Neural cell (in vitro differentiated cells): ENCODE results near the gene KIRREL3. TPM values are rescaled to one million over a fixed set of nuclear protein-coding genes. Genes with fewer than 3 reads are reported as not detected.

Source experiments
- H2AFZ ChIP-seq: fragments of 200-600, 300-800 bp; sonication (generic), shearing (Covaris generic); 2 replicates; pipeline ENCODE4 v1.6.0; 2014; ENCODE audit warnings: low read depth, mild to moderate bottlenecking, antibody characterized with exemption, low read length, moderate library complexity
- H3F3A ChIP-seq: fragments of 200-600 bp; shearing (Covaris generic); 2 replicates; pipeline ENCODE4 v1.6.1; 2016; ENCODE audit warnings: mild to moderate bottlenecking, moderate library complexity, mixed read lengths, antibody characterized with exemption, low read length; ENCODE audit not compliant: insufficient read depth, poor library complexity, severe bottlenecking
- H3K27ac ChIP-seq: fragments of 200-600, 300-800 bp; sonication (generic), shearing (Covaris generic); 2 replicates; pipeline ENCODE4 v1.5.1; 2014; ENCODE audit warnings: mild to moderate bottlenecking, low read length, moderate library complexity
- H3K27me3 ChIP-seq: fragments of 300-800, 200-600 bp; sonication (generic), shearing (Covaris generic); 2 replicates; pipeline ENCODE4 v1.6.0; 2014; ENCODE audit warnings: mild to moderate bottlenecking, low read depth, low read length, moderate library complexity; ENCODE audit not compliant: insufficient read depth
- H3K36me3 ChIP-seq: fragments of 300-800, 200-600 bp; sonication (generic), shearing (Covaris generic); 2 replicates; pipeline ENCODE4 v1.5.1; 2014; ENCODE audit warnings: mild to moderate bottlenecking, antibody characterized with exemption, low read length, moderate library complexity; ENCODE audit not compliant: insufficient read depth
- H3K4me2 ChIP-seq: fragments of 300-800, 200-600 bp; sonication (generic), shearing (Covaris generic); 2 replicates; pipeline ENCODE4 v1.6.0; 2014; ENCODE audit warnings: mild to moderate bottlenecking, low read length
- H3K4me3 ChIP-seq: fragments of 300-800, 200-600 bp; sonication (generic), shearing (Covaris generic); 2 replicates; pipeline ENCODE4 v1.5.1; 2014; ENCODE audit warnings: mild to moderate bottlenecking, low read length, moderate library complexity
- H3K79me2 ChIP-seq: fragments of 200-600 bp; shearing (Covaris generic); replicated peaks from 2 replicates; pipeline ENCODE4 v1.6.0; 2014; ENCODE audit warnings: mild to moderate bottlenecking, low read length, moderate library complexity; ENCODE audit not compliant: insufficient read depth
- H3K9ac ChIP-seq: fragments of 300-800, 200-600 bp; sonication (generic), shearing (Covaris generic); 2 replicates; pipeline ENCODE4 v1.6.1; 2016; ENCODE audit warnings: mild to moderate bottlenecking, low read length, mixed read lengths
- H3K9me2 ChIP-seq: fragments of 200-600 bp; shearing (Covaris generic); 2 replicates; pipeline ENCODE4 v1.6.1; 2016; ENCODE audit warnings: mild to moderate bottlenecking, low read length, mixed read lengths; ENCODE audit not compliant: insufficient read depth
- H3K9me3 ChIP-seq: fragments of 200-600, 300-800 bp; sonication (generic), shearing (Covaris generic); 2 replicates; pipeline ENCODE4 v1.6.1; 2016; ENCODE audit warnings: mild to moderate bottlenecking, mixed run types, low read length, moderate library complexity, mixed read lengths
- H4K20me1 ChIP-seq: fragments of 200-600 bp; shearing (Covaris generic); 2 replicates; pipeline ENCODE4 v1.6.1; 2016; ENCODE audit warnings: mild to moderate bottlenecking, mixed run types; ENCODE audit not compliant: insufficient read depth
- CTCF ChIP-seq: fragments of 450-650 bp; IDR thresholded peaks from 2 replicates; pipeline ENCODE4 v1.5.1; 2014; ENCODE audit warnings: antibody characterized with exemption, mild to moderate bottlenecking, moderate library complexity; ENCODE audit not compliant: poor library complexity, severe bottlenecking
- EP300 ChIP-seq: fragments of 450-650 bp; conservative IDR thresholded peaks from 2 replicates; pipeline ENCODE4 v1.6.1; 2014; ENCODE audit warnings: antibody characterized with exemption, mild to moderate bottlenecking, moderate library complexity; ENCODE audit not compliant: poor library complexity, severe bottlenecking
- EZH2 ChIP-seq: fragments of 200-600, 300-800 bp; shearing (Covaris generic), sonication (generic); IDR thresholded peaks from 2 replicates; pipeline ENCODE4 v1.6.1; 2014; ENCODE audit warnings: antibody characterized with exemption, low read length, borderline replicate concordance, mild to moderate bottlenecking; ENCODE audit not compliant: insufficient read depth, poor library complexity, severe bottlenecking
- MXI1 ChIP-seq: fragments of 450-650 bp; conservative IDR thresholded peaks from 2 replicates; pipeline ENCODE4 v1.6.1; 2014; ENCODE audit warnings: antibody characterized with exemption, mild to moderate bottlenecking; ENCODE audit not compliant: poor library complexity, severe bottlenecking
- POLR2AphosphoS5 ChIP-seq: IDR thresholded peaks from 2 replicates; pipeline ENCODE4 v1.6.1; 2012
- RAD21 ChIP-seq: fragments of 450-650 bp; conservative IDR thresholded peaks from 2 replicates; pipeline ENCODE4 v1.6.1; 2014; ENCODE audit warnings: antibody characterized with exemption, mild to moderate bottlenecking, moderate library complexity
- REST ChIP-seq: IDR thresholded peaks from 2 replicates; pipeline ENCODE4 v1.6.1; 2012; ENCODE audit warnings: borderline replicate concordance
- SMC3 ChIP-seq: fragments of 450-650 bp; conservative IDR thresholded peaks from 2 replicates; pipeline ENCODE4 v1.6.1; 2014; ENCODE audit warnings: antibody characterized with exemption, mild to moderate bottlenecking, moderate library complexity; ENCODE audit not compliant: poor library complexity
- TAF1 ChIP-seq: IDR thresholded peaks from 2 replicates; pipeline ENCODE4 v1.6.1; 2012; ENCODE audit warnings: low read depth
- polyA plus RNA-seq: library from polyadenylated mRNA; depleted of rRNA; stranded (reverse); fragments of >200 nt; gene quantifications from 2 replicates; pipeline ENCODE4 v1.2.3, GENCODE V29; 2014

KIRREL3 gene
- polyA plus RNA-seq, 1 donor from 2014 or later = 23.8 TPM

- H2AFZ ChIP-seq = no peak overlapping the region
- H3K36me3 ChIP-seq = no peaks in the 10 kb centered on the region
- no peaks in the 10 kb centered on the region for H3K9me3 ChIP-seq
- H3K4me2 ChIP-seq = no peak overlapping the region
- no peaks in the 10 kb centered on the region for H3F3A ChIP-seq
- peaks cover 2% of the 10 kb centered on the region for H3K27me3 ChIP-seq
- H3K9me2 ChIP-seq = no peaks in the 10 kb centered on the region
- H4K20me1 ChIP-seq = no peaks in the 10 kb centered on the region
- H3K27ac ChIP-seq = no peak overlapping the region
- no peak overlapping the region for H3K9ac ChIP-seq
- TF ChIP-seq MXI1 = no peak
- TF ChIP-seq EP300 = no peak
- TF ChIP-seq RAD21 = no peak
- no peak for TF ChIP-seq EZH2
- TF ChIP-seq TAF1 = no peak
- no peak for TF ChIP-seq SMC3
- no peak for TF ChIP-seq REST
- no peak for TF ChIP-seq POLR2AphosphoS5
- no peak for TF ChIP-seq CTCF
- H3K4me3 ChIP-seq = no peak overlapping the region
- no peaks in the 10 kb centered on the region for H3K79me2 ChIP-seq
Observed at GRCh38 chr11:126603486-126603885, 397.1 kb downstream of the KIRREL3 start.

- H3K27ac ChIP-seq = no peak overlapping the region
- no peak for TF ChIP-seq RAD21
- no peak for TF ChIP-seq SMC3
- TF ChIP-seq MXI1 = no peak
- no peak for TF ChIP-seq CTCF
- TF ChIP-seq REST = no peak
- TF ChIP-seq EP300 = no peak
Observed at GRCh38 chr11:126602993-126603392, 397.6 kb downstream of the KIRREL3 start.

More at GRCh38 chr11:126602993-126603392, 397.6 kb downstream of the KIRREL3 start:
- Histone ChIP-seq H3K4me3 (no peak overlapping the region), H3K27me3 (peaks cover 2% of the 10 kb centered on the region), H3K9me3 (no peaks in the 10 kb centered on the region), H3K79me2 (no peaks in the 10 kb centered on the region), H4K20me1 (no peaks in the 10 kb centered on the region), H3K9ac (no peak overlapping the region), H3F3A (no peaks in the 10 kb centered on the region), H2AFZ (no peak overlapping the region), H3K4me2 (no peak overlapping the region), H3K9me2 (no peaks in the 10 kb centered on the region), H3K36me3 (no peaks in the 10 kb centered on the region)
